K562 (cell line): ENCODE results near the gene RGN. TPM values are rescaled to one million over a fixed set of nuclear protein-coding genes. Genes with fewer than 3 reads are reported as not detected.
A peak's percentile ranks its signal among the peaks of the same experiment; 100 is the strongest.

Experiments
- ATAC-seq: fragments of 200-7000 bp; cut with Tn5 transposase; 3 replicates; pipeline ENCODE4 v1.9.1; 2020; ENCODE audit warnings: moderate library complexity
- BruUV-seq: library from RNA; stranded (reverse); fragments of 400-500 nt; replicated peaks from 2 replicates; lab custom pipeline; 2021; lab: Mats Ljungman, UMichigan
- CTCF ChIA-PET: fragments of 300-600 bp; formaldehyde crosslinking; extraction: SDS; loops from one replicate; lab custom pipeline; 2021; ENCODE audit warnings: low intra/inter-chr PET ratio; lab: Yijun Ruan, JAX
- POLR2A ChIA-PET: fragments of 300-600, 350-650 bp; sonication (Branson Sonifier 250); formaldehyde crosslinking; extraction: SDS; loops from one replicate; lab custom pipeline; 2021; ENCODE audit warnings: antibody characterized with exemption, inconsistent platforms; lab: Yijun Ruan, JAX
- DNase-seq, 4 experiments: peaks; one replicate each; pipeline versions ENCODE4 v3.0.0 to v3.0.0-alpha.2; 2011 to 2018; ENCODE audit warnings: low spot score in 3 of 4, mixed read lengths in 3 of 4; ENCODE audit errors: extremely low read depth in 1 of 4
- FAIRE-seq: peaks from 2 replicates; lab custom pipeline; 2011; peaks lifted over from hg19 to GRCh38; lab: Jason Lieb, UNC
- H2AFZ ChIP-seq: 2 replicates; pipeline ENCODE4 v1.6.0; 2011; ENCODE audit warnings: low read depth, low read length, control low read depth, inconsistent platforms
- H3K27ac ChIP-seq: fragments of 200-600 bp; 3 replicates; pipeline ENCODE4 v1.8.0; 2011; ENCODE audit warnings: low read depth, mild to moderate bottlenecking, control low read depth, inconsistent platforms, low read length, moderate library complexity, mixed read lengths; ENCODE audit errors: extremely low read depth
- H3K27me3 ChIP-seq, 2 experiments: fragments of 300-600 bp in 1 of 2; 2 replicates in 1 of 2; 3 replicates in 1 of 2; pipeline versions ENCODE4 v1.6.0 to v1.8.0; 2011; ENCODE audit warnings: inconsistent platforms in 2 of 2, low read length in 2 of 2, mild to moderate bottlenecking in 1 of 2, mixed read lengths in 1 of 2, moderate library complexity in 1 of 2; ENCODE audit not compliant: control insufficient read depth in 2 of 2, insufficient read depth in 2 of 2
- H3K36me3 ChIP-seq: fragments of 300-600 bp; 3 replicates; pipeline ENCODE4 v1.8.0; 2011; ENCODE audit warnings: mild to moderate bottlenecking, low read length, inconsistent platforms; ENCODE audit not compliant: control insufficient read depth, insufficient read depth
- H3K4me1 ChIP-seq, 2 experiments: fragments of 200-600 bp in 1 of 2; replicated peaks in 1 of 2; 2 replicates in 1 of 2; 3 replicates in 1 of 2; pipeline versions ENCODE4 v1.5.1 to v1.8.0; 2011; ENCODE audit warnings: inconsistent platforms in 2 of 2, low read length in 2 of 2, mild to moderate bottlenecking in 1 of 2, mixed read lengths in 1 of 2, moderate library complexity in 1 of 2; ENCODE audit not compliant: control insufficient read depth in 2 of 2, insufficient read depth in 2 of 2
- H3K4me2 ChIP-seq: 2 replicates; pipeline ENCODE4 v1.6.1; 2011; ENCODE audit warnings: low read length, control low read depth, inconsistent platforms, mixed read lengths; ENCODE audit not compliant: insufficient read depth
- H3K4me3 ChIP-seq: fragments of 200-600 bp; sonication (generic), shearing (Covaris generic); 2 replicates; pipeline ENCODE4 v1.5.1; 2016; ENCODE audit warnings: control low read depth, inconsistent platforms
- H3K79me2 ChIP-seq: fragments of 200-600 bp; 3 replicates; pipeline ENCODE4 v1.8.0; 2011; ENCODE audit warnings: low read length, inconsistent platforms; ENCODE audit not compliant: control insufficient read depth, insufficient read depth
- H3K9ac ChIP-seq, 2 experiments: 2 replicates each; pipeline versions ENCODE4 v1.6.0 to v1.6.1; 2011; ENCODE audit warnings: low read depth in 2 of 2, low read length in 2 of 2, control low read depth in 1 of 2, inconsistent platforms in 1 of 2, mild to moderate bottlenecking in 1 of 2, mixed read lengths in 1 of 2; ENCODE audit not compliant: insufficient read depth in 1 of 2
- H3K9me1 ChIP-seq: one replicate; pipeline ENCODE4 v1.6.0; 2011; ENCODE audit warnings: inconsistent platforms, mild to moderate bottlenecking, low read length, moderate library complexity; ENCODE audit not compliant: control insufficient read depth, insufficient read depth
- H3K9me3 ChIP-seq: replicated peaks from 2 replicates; pipeline ENCODE4 v1.5.1; 2011; ENCODE audit warnings: low read depth, low read length, inconsistent platforms; ENCODE audit not compliant: control insufficient read depth, insufficient read depth
- H4K20me1 ChIP-seq: replicated peaks from 2 replicates; pipeline ENCODE4 v1.6.1; 2011; ENCODE audit warnings: low read length, inconsistent platforms, mixed read lengths; ENCODE audit not compliant: control insufficient read depth, insufficient read depth
- EHMT2 ChIP-seq: fragments of 450-650 bp; IDR thresholded peaks from 2 replicates; pipeline ENCODE4 v1.6.1; 2018; ENCODE audit warnings: antibody characterized with exemption
- MIER1 ChIP-seq: fragments of 450-650 bp; IDR thresholded peaks from 2 replicates; pipeline ENCODE4 v1.6.1; 2016; ENCODE audit warnings: antibody characterized with exemption, mild to moderate bottlenecking, low read depth
- NRF1 ChIP-seq, 2 experiments: fragments of 450-650 bp; IDR thresholded peaks in 1 of 2; conservative IDR thresholded peaks in 1 of 2; 2 replicates each; pipeline ENCODE4 v1.6.1; 2014; ENCODE audit warnings: mild to moderate bottlenecking in 2 of 2
- REST ChIP-seq, 2 experiments: fragments of 450-650 bp; formaldehyde crosslinking in 1 of 2; IDR thresholded peaks; 2 replicates each; pipeline versions ENCODE4 v1.4.0 to v1.6.1; 2014 to 2020; ENCODE audit warnings: mild to moderate bottlenecking in 2 of 2, borderline replicate concordance in 1 of 2, low read depth in 1 of 2
- ZBTB11 ChIP-seq, 3 experiments: fragments of 200-800 bp in 1 of 3; fragments of 250-450 bp in 1 of 3; fragments of 450-650 bp in 1 of 3; sonication (Bioruptor Pico) in 1 of 3; sonication (Bioruptor generic) in 1 of 3; formaldehyde crosslinking in 1 of 3; IDR thresholded peaks; 2 replicates each; pipeline versions ENCODE4 v1.6.1 to v1.8.0; 2016 to 2022; ENCODE audit warnings: mild to moderate bottlenecking in 2 of 3, missing genetic modification characterization in 2 of 3, missing compliant biosample characterization in 1 of 3, moderate library complexity in 1 of 3
- ZKSCAN1 ChIP-seq: fragments of 150-350 bp; IDR thresholded peaks from 2 replicates; pipeline ENCODE4 v1.6.1; 2016; ENCODE audit warnings: low read depth, low read length
- WGBS: fragments of 100-300 bp; shearing (Covaris generic); methylation state at CpG from one replicate; pipeline ENCODE4 v1.1.6; 2016; ENCODE audit warnings: low coverage, mixed read lengths; ENCODE audit not compliant: insufficient coverage; ENCODE audit errors: missing lambda C conversion rate; 5-methylcytosine and 5-hydroxymethylcytosine counted together
- in situ Hi-C: fragments of 300-500 bp; cut with MboI; formaldehyde crosslinking; loops from 4 replicates; pipeline ENCODE4 v1.15.0; 2018; ENCODE audit warnings: inconsistent platforms, mixed read lengths
- intact Hi-C: fragments of 100-400 bp; cut with micrococcal nuclease; formaldehyde crosslinking; loops from 2 replicates; pipeline ENCODE4 v1.14.2; 2022
- polyA plus RNA-seq, 8 experiments: library from polyadenylated mRNA; depleted of rRNA in 4 of 8; stranded (reverse) in 5 of 8; unstranded in 3 of 8; fragments of >200 nt; fragmentation: Nextera tagmentation in 2 of 8; fragmentation: Illumina TruSeq in 1 of 8; extraction: Ambion mirVana in 2 of 8; extraction: Trizol in 1 of 8; gene quantifications; 2 replicates each; pipeline versions ENCODE4 v1.2.1 to v1.2.3, GENCODE V29; 2011 to 2014; ENCODE audit warnings: inconsistent platforms in 1 of 8, missing spikeins in 1 of 8
- total RNA-seq, 7 experiments: library from RNA; depleted of rRNA in 6 of 7; stranded (reverse); fragments of >200 nt in 6 of 7; fragmentation: Illumina TruSeq in 2 of 7; extraction: Trizol in 2 of 7; gene quantifications; 2 replicates each; pipeline versions ENCODE4 v1.2.1 to v1.2.3, GENCODE V29; 2011 to 2021; ENCODE audit warnings: low replicate concordance in 1 of 7

The RGN gene
- total and polyA plus RNA-seq, 9 of the 15 experiments (the other 6 are each of a cell fraction or from before 2014, with no cell fraction given): not detected

- DNase-seq (no peak), ATAC-seq (no peak), FAIRE-seq (no peak)
- no peak overlapping the region for H2AFZ ChIP-seq
- ChIA-PET POLR2A (no interaction called here), CTCF (no interaction called here)
- no peaks in the 10 kb centered on the region for H3K79me2 ChIP-seq
- H3K4me2 ChIP-seq: no peak overlapping the region
- H3K27me3 ChIP-seq: no peaks in the 10 kb centered on the region; a peak in 1 of 5 replicates
- peak; percentile 69; the same call in 1 of the 2 replicates for TF ChIP-seq MIER1
- no peak for TF ChIP-seq ZKSCAN1
- no peak for TF ChIP-seq NRF1 (conservative IDR thresholded peaks at IDR 0.05 in 1 of 2, IDR thresholded peaks at IDR 0.05 in 1 of 2)
- TF ChIP-seq EHMT2: peak; percentile 77; the same call in 1 of the 2 replicates
- TF ChIP-seq REST (IDR thresholded peaks at IDR 0.05; ENCODE audit: borderline replicate concordance): peak; percentile 85
- no peak for TF ChIP-seq REST (CRISPR knock-in tag; IDR thresholded peaks at IDR 0.05; ENCODE audit: low read depth)
- TF ChIP-seq ZBTB11 (CRISPR knock-in tag; IDR thresholded peaks at IDR 0.05): no peak
- no peaks in the 10 kb centered on the region; a peak in 1 of 5 replicates for H3K4me1 ChIP-seq
- no peaks in the 10 kb centered on the region for H3K36me3 ChIP-seq
- H3K27ac ChIP-seq: no peak overlapping the region
- no TSS peak for BruUV-seq
- no peaks in the 10 kb centered on the region for H3K9me3 ChIP-seq
- 0% methylated on average over 2 of the region's 2 CpGs for WGBS
- intact Hi-C loops (no loop called here), in situ Hi-C loops (no loop called here)
- H4K20me1 ChIP-seq: no peaks in the 10 kb centered on the region
- no peaks in the 10 kb centered on the region for H3K9me1 ChIP-seq
- H3K4me3 ChIP-seq: no peak overlapping the region
- no peak overlapping the region for H3K9ac ChIP-seq
Measured at GRCh38 chrX:47098338-47099094, 20.3 kb downstream of the RGN start.
